DND-41 (cell line): ENCODE results near the gene CACNA1H.

Experiments
- ATAC-seq: fragments of 200-7000 bp; cut with Tn5 transposase; 3 replicates; pipeline ENCODE4 v1.9.1; 2021; ENCODE audit warnings: low read depth; ENCODE audit not compliant: insufficient read depth
- DNase-seq: peaks from one replicate; pipeline ENCODE4 v3.0.0-alpha.2; 2020
- H2AFZ ChIP-seq: 2 replicates; pipeline ENCODE4 v1.6.0; 2012; ENCODE audit warnings: low read depth, low read length
- H3K27ac ChIP-seq: 2 replicates; pipeline ENCODE4 v1.5.1; 2012; ENCODE audit warnings: low read length, inconsistent platforms
- H3K27me3 ChIP-seq: fragments of 200-600 bp; sonication (generic); 2 replicates; pipeline ENCODE4 v1.6.0; 2012; ENCODE audit warnings: low read length, mild to moderate bottlenecking, inconsistent platforms; ENCODE audit not compliant: insufficient read depth, poor library complexity
- H3K36me3 ChIP-seq: 2 replicates; pipeline ENCODE4 v1.5.1; 2012; ENCODE audit warnings: low read length, inconsistent platforms; ENCODE audit not compliant: insufficient read depth
- H3K4me1 ChIP-seq: 2 replicates; pipeline ENCODE4 v1.5.1; 2012; ENCODE audit warnings: mild to moderate bottlenecking, low read length; ENCODE audit not compliant: insufficient read depth
- H3K4me2 ChIP-seq: 2 replicates; pipeline ENCODE4 v1.6.0; 2012; ENCODE audit warnings: mild to moderate bottlenecking, moderate library complexity, low read length, inconsistent platforms; ENCODE audit not compliant: insufficient read depth
- H3K4me3 ChIP-seq, 2 experiments: fragments of 200-600 bp in 1 of 2; shearing (Covaris generic) in 1 of 2; 2 replicates each; pipeline ENCODE4 v1.5.1; 2012 to 2016; ENCODE audit warnings: inconsistent platforms in 2 of 2, low read length in 2 of 2, mild to moderate bottlenecking in 2 of 2, low read depth in 1 of 2, moderate library complexity in 1 of 2
- H3K79me2 ChIP-seq: 2 replicates; pipeline ENCODE4 v1.6.0; 2012; ENCODE audit warnings: low read length, inconsistent platforms; ENCODE audit not compliant: insufficient read depth
- H3K9ac ChIP-seq: 2 replicates; pipeline ENCODE4 v1.6.0; 2012; ENCODE audit warnings: low read depth, mild to moderate bottlenecking, inconsistent platforms, low read length, moderate library complexity
- H3K9me3 ChIP-seq: 2 replicates; pipeline ENCODE4 v1.5.1; 2012; ENCODE audit warnings: low read length, moderate library complexity, mild to moderate bottlenecking, inconsistent platforms; ENCODE audit not compliant: insufficient read depth, severe bottlenecking
- H4K20me1 ChIP-seq: 2 replicates; pipeline ENCODE4 v1.6.0; 2012; ENCODE audit warnings: low read length; ENCODE audit not compliant: insufficient read depth
- EZH2 ChIP-seq: IDR thresholded peaks from 3 replicates; pipeline ENCODE4 v1.6.1; 2012; ENCODE audit warnings: borderline replicate concordance, low read depth, mild to moderate bottlenecking, moderate library complexity, low read length, inconsistent platforms; ENCODE audit not compliant: severe bottlenecking
- TF ChIP-seq, protein P1 (sequence below): IDR thresholded peaks from 2 replicates; pipeline ENCODE4 v1.5.1; 2012; ENCODE audit warnings: borderline replicate concordance, low read length, moderate library complexity, mild to moderate bottlenecking; ENCODE audit not compliant: poor library complexity, severe bottlenecking; ENCODE audit errors: extremely low read depth

CACNA1H gene

GRCh38 chr16:1195393-1195666 lies 42.4 kb downstream of the CACNA1H start:
- Histone ChIP-seq H3K27ac (no peak overlapping the region), H3K36me3 (no peaks in the 10 kb centered on the region), H3K9me3 (no peaks in the 10 kb centered on the region), H3K4me2 (no peak overlapping the region), H3K4me3 (no peak overlapping the region), H3K79me2 (no peaks in the 10 kb centered on the region), H2AFZ (no peak overlapping the region), H3K4me1 (no peaks in the 10 kb centered on the region), H3K9ac (no peak overlapping the region), H3K27me3 (no peaks in the 10 kb centered on the region), H4K20me1 (peaks cover 14% of the 10 kb centered on the region; the same call in 1 of the 2 replicates)
- TF ChIP-seq, protein P1, sequence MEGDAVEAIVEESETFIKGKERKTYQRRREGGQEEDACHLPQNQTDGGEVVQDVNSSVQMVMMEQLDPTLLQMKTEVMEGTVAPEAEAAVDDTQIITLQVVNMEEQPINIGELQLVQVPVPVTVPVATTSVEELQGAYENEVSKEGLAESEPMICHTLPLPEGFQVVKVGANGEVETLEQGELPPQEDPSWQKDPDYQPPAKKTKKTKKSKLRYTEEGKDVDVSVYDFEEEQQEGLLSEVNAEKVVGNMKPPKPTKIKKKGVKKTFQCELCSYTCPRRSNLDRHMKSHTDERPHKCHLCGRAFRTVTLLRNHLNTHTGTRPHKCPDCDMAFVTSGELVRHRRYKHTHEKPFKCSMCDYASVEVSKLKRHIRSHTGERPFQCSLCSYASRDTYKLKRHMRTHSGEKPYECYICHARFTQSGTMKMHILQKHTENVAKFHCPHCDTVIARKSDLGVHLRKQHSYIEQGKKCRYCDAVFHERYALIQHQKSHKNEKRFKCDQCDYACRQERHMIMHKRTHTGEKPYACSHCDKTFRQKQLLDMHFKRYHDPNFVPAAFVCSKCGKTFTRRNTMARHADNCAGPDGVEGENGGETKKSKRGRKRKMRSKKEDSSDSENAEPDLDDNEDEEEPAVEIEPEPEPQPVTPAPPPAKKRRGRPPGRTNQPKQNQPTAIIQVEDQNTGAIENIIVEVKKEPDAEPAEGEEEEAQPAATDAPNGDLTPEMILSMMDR, result no peak
- no peak for TF ChIP-seq EZH2
- no peak for DNase-seq
- no peak for ATAC-seq

GRCh38 chr16:1196494-1196893 lies 43.6 kb downstream of the CACNA1H start:
- TF ChIP-seq, protein P1, result no peak
- TF ChIP-seq EZH2, result no peak
- Histone ChIP-seq H3K27me3 (no peaks in the 10 kb centered on the region), H3K79me2 (no peaks in the 10 kb centered on the region), H3K9me3 (no peaks in the 10 kb centered on the region), H4K20me1 (peaks cover 18% of the 10 kb centered on the region; the same call in 1 of the 2 replicates), H3K4me3 (no peak overlapping the region), H3K9ac (no peak overlapping the region), H2AFZ (no peak overlapping the region), H3K4me2 (no peak overlapping the region), H3K36me3 (no peaks in the 10 kb centered on the region), H3K27ac (no peak overlapping the region), H3K4me1 (no peaks in the 10 kb centered on the region)
- no peak for ATAC-seq
- no peak for DNase-seq

DNA sequence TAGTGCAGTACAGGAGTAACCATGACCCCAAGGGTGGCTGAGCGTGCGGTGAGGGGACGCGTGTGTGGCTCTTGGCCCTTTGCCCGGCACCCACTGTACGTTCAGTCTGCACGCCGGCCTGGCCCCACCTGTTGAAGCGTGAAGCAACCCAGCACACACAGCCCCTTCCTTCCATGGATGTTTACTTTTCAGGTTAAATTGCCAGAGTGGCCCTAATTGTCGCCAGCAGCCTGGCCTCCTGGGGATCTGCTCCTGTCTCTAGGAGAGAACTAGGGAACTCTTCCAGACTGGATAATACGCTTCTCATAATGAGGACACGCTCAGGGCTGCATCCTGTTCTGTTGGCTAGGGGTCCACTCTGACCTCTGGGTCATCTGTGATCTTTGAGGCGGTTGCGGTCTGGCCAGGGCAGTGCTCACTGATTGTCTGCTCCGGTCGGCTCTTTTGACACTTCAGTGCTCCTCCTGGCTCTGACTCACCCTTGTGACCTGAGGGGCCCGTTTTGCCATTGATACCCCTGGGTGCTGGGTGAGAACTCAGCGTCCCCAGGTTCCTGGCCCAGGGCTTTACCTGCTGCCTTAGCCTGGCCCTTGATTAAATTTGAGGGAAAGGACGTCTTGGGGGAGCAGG lies 44.4 kb downstream of the CACNA1H start:
- Histone ChIP-seq H4K20me1 (peaks cover 18% of the 10 kb centered on the region; the same call in 1 of the 2 replicates), H3K9me3 (no peaks in the 10 kb centered on the region), H3K4me3 (no peak overlapping the region), H3K27me3 (no peaks in the 10 kb centered on the region), H3K27ac (no peak overlapping the region), H3K9ac (no peak overlapping the region), H3K4me1 (no peaks in the 10 kb centered on the region), H2AFZ (no peak overlapping the region), H3K79me2 (no peaks in the 10 kb centered on the region), H3K4me2 (no peak overlapping the region), H3K36me3 (no peaks in the 10 kb centered on the region)
- no peak for DNase-seq
- no peak for ATAC-seq
- no peak for TF ChIP-seq EZH2
- TF ChIP-seq, protein P1, result no peak
